SK-MEL-5 (cell line): Measurements from ENCODE around the gene SDC3. TPM values are rescaled to one million over a fixed set of nuclear protein-coding genes. Genes with fewer than 3 reads are reported as not detected.

Experiments
- DNase-seq: peaks from one replicate; pipeline ENCODE4 v3.0.0-alpha.2; 2016; ENCODE audit warnings: low read depth, low spot score
- in situ Hi-C: cut with HindIII; loops from 2 replicates; pipeline ENCODE4 v1.10.0; 2016; ENCODE audit warnings: low sequenced_read_pairs, high pct_unique_total_duplicates, low pct_unique_long_range_greater_than_20kb
- total RNA-seq: library from RNA; depleted of rRNA; stranded (reverse); fragments of >200 nt; shearing (Covaris generic); gene quantifications from 2 replicates; pipeline ENCODE4 v1.2.3, GENCODE V29; 2014

Gene SDC3
- total RNA-seq, 1 experiment from 2014 or later: 73.0 TPM

- in situ Hi-C loops: no loop called here
- DNase-seq: no peak
Observed at GRCh38 chr1:30930631-30931173, 22.1 kb upstream of the SDC3 start.

DNA sequence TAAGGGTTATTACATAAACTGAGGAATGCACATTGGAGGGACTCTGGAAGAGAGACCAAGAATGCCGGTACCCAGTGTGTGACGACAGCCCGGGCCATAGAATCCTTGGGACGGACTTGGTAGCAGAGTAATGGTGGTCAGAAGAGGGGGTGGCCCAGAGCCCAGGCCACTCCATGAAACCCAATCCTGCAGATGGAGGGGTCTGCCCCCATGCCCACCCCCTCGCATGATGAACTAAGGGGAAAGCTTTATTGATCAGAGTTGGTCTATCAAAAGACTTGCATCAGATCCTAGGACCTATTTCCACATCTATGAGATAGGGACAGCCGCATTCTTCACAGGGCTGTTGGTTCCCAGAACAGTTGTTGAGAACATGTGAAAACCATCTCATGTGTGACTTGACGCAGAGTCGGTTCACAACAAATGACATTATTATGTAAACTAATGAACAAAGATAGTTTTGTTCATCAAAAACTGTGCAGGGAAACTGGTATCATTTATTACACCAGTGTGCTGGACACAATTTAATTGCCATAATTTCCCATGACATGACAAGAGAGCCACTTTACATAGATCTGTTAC, 21.5 kb upstream of the SDC3 start:
- in situ Hi-C loops: no loop called here
- DNase-seq: peak; percentile 32

DNA sequence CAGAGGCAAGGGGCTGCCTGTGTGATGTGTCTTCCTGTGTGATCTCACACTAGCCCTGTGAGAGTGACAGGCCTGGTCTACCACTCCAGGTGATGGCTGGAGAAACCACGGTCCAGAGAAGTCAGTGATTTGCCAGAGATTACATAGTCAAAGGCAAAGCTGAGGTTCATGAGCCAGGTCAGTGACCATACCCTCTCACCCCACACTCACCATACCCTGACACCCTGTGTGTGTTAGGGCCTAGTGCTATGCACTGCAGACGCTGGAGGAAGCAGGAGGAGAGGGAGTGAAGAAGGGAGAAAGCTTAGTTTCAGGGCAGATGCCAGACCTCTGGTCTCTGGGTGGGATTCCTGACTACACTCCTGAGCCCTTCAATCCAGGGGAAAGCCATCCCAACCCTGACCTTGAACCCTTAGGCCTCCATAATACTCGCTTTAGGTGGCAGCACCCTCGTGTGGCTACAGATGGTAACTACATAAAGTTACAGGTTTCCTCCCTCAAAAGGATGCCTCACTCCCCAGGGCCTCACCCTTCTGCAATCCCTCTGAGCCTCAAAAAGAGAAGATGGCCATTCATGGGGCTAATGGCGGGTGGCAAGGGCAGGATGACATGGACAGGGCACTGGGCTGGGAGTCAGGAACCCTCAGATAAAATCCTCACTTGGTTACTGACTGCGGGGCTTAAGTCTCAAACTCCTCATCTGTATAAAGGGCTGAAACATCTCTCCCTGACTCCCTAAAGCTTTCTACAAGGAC, 20.8 kb upstream of the SDC3 start:
- in situ Hi-C loops: no loop called here
- DNase-seq: peak; percentile 75

DNA sequence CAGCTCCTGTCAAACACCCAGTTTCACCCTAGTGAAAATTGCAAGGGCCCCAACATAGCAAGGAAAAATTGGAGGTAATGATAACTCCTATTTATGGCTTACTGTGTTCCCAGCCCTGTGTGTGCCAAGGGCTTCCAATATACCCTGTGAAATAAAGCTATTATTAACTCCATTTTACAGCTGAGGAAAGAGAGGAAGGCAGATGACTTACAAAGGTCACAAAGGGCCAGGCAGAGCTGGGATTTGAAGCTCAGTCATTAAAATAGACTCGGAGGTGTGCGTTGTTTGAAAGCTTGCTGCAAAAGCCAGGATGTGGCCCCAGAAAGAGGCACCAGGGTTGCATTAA, 20.2 kb upstream of the SDC3 start:
- in situ Hi-C loops: no loop called here

DNA sequence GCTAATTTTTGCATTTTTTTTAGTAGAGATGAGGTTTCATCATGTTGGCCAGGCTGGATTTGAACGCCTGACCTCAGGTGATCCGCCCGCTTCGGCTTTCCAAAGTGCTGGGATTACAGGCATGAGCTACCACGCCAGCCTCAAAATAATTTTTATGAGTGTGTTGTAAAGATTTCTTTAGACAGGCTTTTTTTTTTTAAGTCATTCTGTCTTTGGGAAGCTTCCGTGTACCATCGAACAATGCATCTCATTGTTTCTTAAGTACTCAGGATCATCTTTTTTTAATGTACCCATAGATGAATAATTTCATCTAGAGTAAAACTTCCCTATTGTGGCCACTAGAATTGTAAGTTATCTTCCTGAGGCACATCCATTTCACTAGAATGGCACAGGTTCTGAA, 19.6 kb upstream of the SDC3 start:
- in situ Hi-C loops: no loop called here
- peak; percentile 78 for DNase-seq

More for the DNA sequence above, 20.2 kb upstream of the SDC3 start:
- DNase-seq: peak; percentile 25

DNA sequence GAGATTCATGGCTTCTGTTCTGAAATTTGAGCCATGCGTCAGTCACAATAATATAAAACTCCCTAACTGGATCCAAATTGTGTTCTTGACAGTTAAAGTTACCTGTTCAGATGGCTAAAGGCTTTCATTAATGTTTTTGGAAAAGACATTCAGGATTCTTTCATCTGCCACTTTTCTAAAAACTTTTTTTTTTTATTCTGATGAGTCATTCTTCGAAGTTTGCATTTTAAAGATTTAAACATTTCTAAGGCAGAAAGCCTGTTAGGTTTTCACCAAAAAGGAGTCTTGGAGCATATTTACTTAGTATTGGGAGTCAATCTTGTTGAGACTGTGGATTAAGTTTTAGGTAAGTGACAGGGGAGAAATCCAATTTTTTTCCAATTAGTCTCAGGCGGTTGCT, 18.9 kb upstream of the SDC3 start:
- in situ Hi-C loops: no loop called here
- DNase-seq: no peak

DNA sequence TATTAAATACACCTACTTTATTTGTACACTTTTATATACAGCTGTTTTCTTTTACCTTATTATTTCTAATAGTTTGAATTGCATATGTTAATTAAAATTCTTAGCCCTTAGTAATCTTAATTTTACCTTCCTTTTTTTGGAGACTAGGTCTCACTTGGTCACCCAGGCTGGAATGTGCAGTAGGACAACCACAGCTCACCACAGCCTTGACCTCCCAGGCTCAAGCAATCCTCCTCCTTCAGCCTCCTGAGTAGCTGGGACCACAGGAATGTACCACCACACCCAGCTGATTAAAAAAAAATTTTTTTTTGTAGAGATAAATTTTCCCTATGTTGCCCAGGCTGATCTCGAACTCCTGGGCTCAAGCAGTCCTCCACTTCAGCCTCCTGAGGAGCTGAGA, 15.0 kb upstream of the SDC3 start:
- in situ Hi-C loops: loop anchor here (25.0 kb wide), 1 partner anchor 111 kb away; no protein-coding TSS in a partner anchor
- DNase-seq: no peak

GRCh38 chr1:30920827-30921226, 12.3 kb upstream of the SDC3 start:
- in situ Hi-C loops: loop anchor here (25.0 kb wide), 1 partner anchor 109 kb away; no protein-coding TSS in a partner anchor
- no peak for DNase-seq

DNA sequence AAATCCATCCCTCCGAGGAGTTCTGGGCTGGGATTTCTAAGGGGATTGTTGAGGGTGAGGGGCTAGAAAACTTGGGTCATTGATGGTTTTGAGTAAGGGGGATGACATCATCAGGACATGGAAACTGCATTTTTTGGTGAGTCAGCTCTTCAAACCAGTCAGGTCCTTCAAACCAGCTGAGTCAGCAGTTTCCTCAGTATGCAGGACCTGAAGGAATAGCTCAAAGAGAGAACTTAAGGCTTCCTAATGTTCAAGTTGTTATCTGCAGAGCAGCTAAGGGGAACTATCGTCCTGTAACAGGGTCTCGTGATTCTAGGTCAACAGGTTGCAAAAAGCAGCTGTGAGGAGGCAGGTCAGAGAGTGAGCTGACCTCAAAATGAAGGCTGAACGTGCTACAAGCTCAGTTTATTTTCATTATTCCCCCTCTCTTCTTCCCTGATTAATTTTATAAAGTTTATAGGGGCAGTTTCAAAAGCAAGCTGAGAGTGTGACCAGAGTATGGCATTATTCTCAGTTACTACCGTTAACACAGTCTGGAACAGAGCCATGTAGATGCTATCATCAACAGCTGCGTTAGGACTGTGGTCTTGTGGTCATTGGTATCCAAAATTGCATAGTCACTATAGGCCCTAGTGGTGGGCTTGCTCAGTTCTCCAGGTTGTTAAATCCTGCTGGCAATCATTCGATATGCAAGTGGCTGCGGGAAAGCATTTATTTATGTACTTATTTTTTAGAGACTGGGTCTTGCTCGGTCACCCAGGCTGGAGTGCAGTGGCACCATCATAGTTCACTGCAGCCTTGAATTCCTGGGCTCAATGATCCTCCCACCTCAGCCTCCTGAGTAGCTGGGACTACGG, 10.7 kb upstream of the SDC3 start:
- in situ Hi-C loops: loop anchor here (25.0 kb wide), 1 partner anchor 107 kb away; no protein-coding TSS in a partner anchor

DNA sequence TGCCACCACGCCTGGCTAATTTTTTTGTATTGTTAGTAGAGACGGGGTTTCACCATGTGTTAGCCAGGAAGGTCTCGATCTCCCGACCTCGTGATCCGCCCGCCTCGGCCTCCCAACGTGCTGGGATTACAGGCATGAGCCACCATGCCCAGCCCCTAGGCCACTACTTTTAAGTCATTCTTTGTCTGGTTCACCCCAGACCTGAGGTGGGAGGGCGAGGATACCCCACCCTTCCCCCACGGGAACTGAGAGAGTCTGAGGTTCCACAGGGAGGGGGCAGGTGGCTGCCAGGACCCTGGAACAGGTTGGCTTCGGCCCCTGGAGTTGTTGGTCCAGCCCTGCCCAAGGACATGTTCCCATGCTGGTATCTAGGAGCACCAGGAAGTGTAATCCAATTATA, 7.7 kb upstream of the SDC3 start:
- no peak for DNase-seq
- in situ Hi-C loops: loop anchor here (25.0 kb wide), 1 partner anchor 104 kb away; no protein-coding TSS in a partner anchor

More for the DNA sequence above, 10.7 kb upstream of the SDC3 start:
- peak; percentile 22 for DNase-seq

- in situ Hi-C loops: loop anchor here (25.0 kb wide), 1 partner anchor 103 kb away; no protein-coding TSS in a partner anchor
- DNase-seq: no peak
Observed at GRCh38 chr1:30915491-30916230, 7.1 kb upstream of the SDC3 start.

GRCh38 chr1:30914931-30915330, 6.4 kb upstream of the SDC3 start:
- in situ Hi-C loops: loop anchor here (25.0 kb wide), 1 partner anchor 103 kb away; no protein-coding TSS in a partner anchor
- DNase-seq: no peak

- DNase-seq: no peak
- in situ Hi-C loops: loop anchor here (25.0 kb wide), 1 partner anchor 102 kb away; no protein-coding TSS in a partner anchor
Observed at GRCh38 chr1:30914587-30914922, 6.0 kb upstream of the SDC3 start.

DNA sequence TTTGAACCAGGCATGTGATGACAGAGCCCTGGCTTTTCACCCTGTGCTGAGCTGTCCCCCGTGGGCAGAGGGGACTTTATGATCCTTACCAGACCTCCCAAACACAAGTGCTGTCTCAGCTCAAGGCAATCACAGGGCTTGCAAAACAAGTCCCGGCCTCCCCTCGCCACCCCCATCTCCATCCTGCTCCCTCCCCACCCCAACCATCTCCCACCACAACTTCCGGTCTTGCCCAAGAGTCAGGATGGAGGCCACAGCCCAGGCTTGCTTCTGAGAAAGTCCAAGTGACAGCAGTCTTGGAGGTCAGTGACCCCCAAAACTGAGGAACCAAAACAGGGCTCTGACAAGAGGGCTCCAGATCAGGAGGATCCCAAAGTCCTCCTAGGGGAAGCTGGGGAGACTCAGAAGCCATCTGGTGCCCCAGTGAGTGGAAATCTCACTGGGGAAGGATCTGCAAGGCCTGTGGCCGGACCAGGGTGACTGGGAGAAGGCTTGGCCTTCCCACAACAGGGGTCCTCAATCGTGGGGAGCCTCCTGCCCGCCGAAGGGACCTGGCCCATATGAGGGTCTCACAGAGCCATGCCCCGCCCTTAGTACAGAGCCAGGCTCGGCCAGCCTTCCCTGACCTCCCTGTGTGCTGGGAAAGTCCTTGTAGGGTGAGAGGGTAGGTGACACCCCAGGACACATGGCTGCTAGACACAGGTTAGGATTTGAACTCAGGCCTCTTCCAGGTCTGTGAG, 4.5 kb upstream of the SDC3 start:
- in situ Hi-C loops: loop anchor here (25.0 kb wide), 1 partner anchor 101 kb away; no protein-coding TSS in a partner anchor
- DNase-seq: no peak

DNA sequence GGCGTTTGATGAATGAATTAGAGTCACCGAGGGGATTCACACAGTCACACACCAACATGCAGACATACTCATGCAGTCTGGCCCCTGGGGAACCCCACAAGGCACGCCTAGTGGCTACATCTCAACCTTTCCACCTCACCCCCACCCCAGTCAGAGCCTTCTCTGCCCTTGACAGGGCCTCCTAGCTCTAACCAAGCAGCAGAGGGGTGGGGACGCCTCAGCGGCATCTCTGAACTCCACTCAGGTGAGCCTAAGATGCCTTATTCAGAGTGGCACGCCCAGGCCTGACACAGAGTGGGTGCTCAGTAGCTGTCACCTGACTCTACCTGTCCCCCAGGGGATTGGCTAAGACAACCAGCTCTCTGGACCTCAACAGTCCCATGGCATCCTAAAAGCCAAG, 3.7 kb upstream of the SDC3 start:
- in situ Hi-C loops: loop anchor here (25.0 kb wide), 1 partner anchor 100 kb away; no protein-coding TSS in a partner anchor
- DNase-seq: no peak

GRCh38 chr1:30911059-30911954, 2.7 kb upstream of the SDC3 start:
- DNase-seq: peak; percentile 85
- in situ Hi-C loops: loop anchor here (25.0 kb wide), 1 partner anchor 99 kb away; no protein-coding TSS in a partner anchor
